ENCODE results near the gene PXDN.

The PXDN gene

DNA sequence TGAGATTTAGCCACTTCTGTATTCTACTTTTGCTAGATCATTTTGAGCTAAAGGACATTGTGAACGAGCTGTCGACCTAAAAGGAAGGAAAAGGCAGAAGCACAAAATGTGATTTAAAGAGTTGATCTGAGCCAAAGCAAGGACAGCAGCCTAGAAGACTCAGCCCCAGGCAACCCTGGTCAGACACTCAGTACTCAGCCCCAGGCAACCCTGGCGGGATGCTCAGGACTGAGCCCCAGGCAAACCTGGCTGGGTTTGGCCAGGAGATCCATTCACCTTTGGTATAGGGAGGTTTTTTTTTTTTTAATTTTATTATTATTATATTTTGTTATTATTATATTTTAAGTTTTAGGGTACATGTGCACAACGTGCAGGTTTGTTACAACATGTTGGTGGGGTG lies 34.3 kb upstream of the PXDN start:
- H3K4me3 ChIP-seq, result no peak overlapping the region
- H3K36me3 ChIP-seq (ENCODE audit: insufficient read depth, low read length), result no peaks in the 10 kb centered on the region
- no peak for TF ChIP-seq EZH2 (IDR thresholded peaks at IDR 0.05)
- no peak for TF ChIP-seq FOXP2 (optimal IDR thresholded peaks at IDR 0.05; ENCODE audit: control extremely low read depth, extremely low read length, insufficient read depth)
- no peak for TF ChIP-seq POLR2AphosphoS5 (IDR thresholded peaks at IDR 0.05; ENCODE audit: borderline replicate concordance, low read depth, low read length)
- H3K9me3 ChIP-seq (ENCODE audit: low read depth, low read length), result no peaks in the 10 kb centered on the region
- no peak overlapping the region for H3K27ac ChIP-seq
- no peak overlapping the region for H3K9ac ChIP-seq (ENCODE audit: insufficient read length)
- no peak for DNase-seq (ENCODE audit: low read depth, low spot score)

- Histone ChIP-seq H3K9me3 (ENCODE audit: low read depth, low read length) (no peaks in the 10 kb centered on the region), H3K9ac (ENCODE audit: insufficient read length) (no peak overlapping the region), H3K36me3 (ENCODE audit: insufficient read depth, low read length) (no peaks in the 10 kb centered on the region), H3K27ac (no peak overlapping the region), H3K4me3 (no peak overlapping the region)
- TF ChIP-seq EZH2 (IDR thresholded peaks at IDR 0.05), result no peak
- no peak for TF ChIP-seq FOXP2 (optimal IDR thresholded peaks at IDR 0.05; ENCODE audit: control extremely low read depth, extremely low read length, insufficient read depth)
- no peak for TF ChIP-seq POLR2AphosphoS5 (IDR thresholded peaks at IDR 0.05; ENCODE audit: borderline replicate concordance, low read depth, low read length)
- no peak for DNase-seq (ENCODE audit: low read depth, low spot score)
Measured at GRCh38 chr2:1777781-1778180, 33.5 kb upstream of the PXDN start.

DNA sequence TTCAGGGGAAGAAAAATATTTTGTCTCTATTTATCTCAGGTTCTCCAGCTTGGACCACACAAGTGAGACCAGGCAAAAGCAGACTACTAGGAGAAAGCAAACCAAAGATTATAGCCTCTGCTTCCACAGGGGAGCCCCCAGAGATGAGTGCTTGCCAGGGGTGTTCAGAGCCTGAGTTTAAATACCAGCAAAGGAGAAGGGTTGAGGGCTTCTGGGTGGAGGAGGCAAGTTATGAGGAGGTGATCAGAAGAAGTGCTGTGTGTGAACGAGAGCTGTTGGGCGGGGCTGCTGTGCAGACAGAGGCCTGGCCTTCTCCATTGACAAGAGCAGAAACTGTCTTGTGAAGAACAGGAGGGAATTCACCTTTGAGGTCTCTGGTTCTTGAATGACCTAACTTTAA lies 32.8 kb upstream of the PXDN start:
- Histone ChIP-seq H3K27ac (no peak overlapping the region), H3K9ac (ENCODE audit: insufficient read length) (no peak overlapping the region), H3K36me3 (ENCODE audit: insufficient read depth, low read length) (no peaks in the 10 kb centered on the region), H3K4me3 (no peak overlapping the region), H3K9me3 (ENCODE audit: low read depth, low read length) (no peaks in the 10 kb centered on the region)
- TF ChIP-seq POLR2AphosphoS5 (IDR thresholded peaks at IDR 0.05; ENCODE audit: borderline replicate concordance, low read depth, low read length), result no peak
- no peak for TF ChIP-seq EZH2 (IDR thresholded peaks at IDR 0.05)
- no peak for TF ChIP-seq FOXP2 (optimal IDR thresholded peaks at IDR 0.05; ENCODE audit: control extremely low read depth, extremely low read length, insufficient read depth)
- DNase-seq (ENCODE audit: low read depth, low spot score), result no peak

DNA sequence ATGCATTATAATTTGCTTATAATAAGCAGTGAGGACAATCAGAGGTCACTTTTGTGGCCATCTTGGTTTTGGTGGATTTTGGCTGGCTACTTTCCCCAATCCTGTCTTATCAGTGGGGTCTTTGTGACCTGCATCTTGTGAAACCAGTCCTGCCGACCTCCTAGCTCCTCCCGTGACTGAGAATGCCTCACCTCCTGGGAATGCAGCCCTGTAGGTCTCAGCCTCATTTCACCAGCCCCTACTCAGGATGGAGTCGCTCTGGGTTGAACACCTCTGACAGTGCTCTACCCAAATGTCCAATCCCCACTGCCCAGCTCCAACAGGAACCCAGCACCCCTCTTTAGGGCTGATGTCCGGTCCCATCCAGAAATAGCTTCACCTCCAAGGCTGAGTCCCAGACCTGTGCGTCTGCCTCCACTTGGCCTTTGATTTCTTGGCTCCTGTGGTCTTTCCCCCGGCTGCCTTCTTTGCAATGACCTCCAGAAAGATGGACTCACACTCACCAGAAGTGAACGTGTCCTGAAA lies 31.3 kb upstream of the PXDN start:
- TF ChIP-seq EZH2 (IDR thresholded peaks at IDR 0.05) (no peak), POLR2AphosphoS5 (IDR thresholded peaks at IDR 0.05; ENCODE audit: borderline replicate concordance, low read depth, low read length) (no peak), FOXP2 (optimal IDR thresholded peaks at IDR 0.05; ENCODE audit: control extremely low read depth, extremely low read length, insufficient read depth) (no peak)
- no peak for DNase-seq (ENCODE audit: low read depth, low spot score)
- H3K36me3 ChIP-seq (ENCODE audit: insufficient read depth, low read length), result no peaks in the 10 kb centered on the region
- no peak overlapping the region for H3K9ac ChIP-seq (ENCODE audit: insufficient read length)
- H3K4me3 ChIP-seq, result no peak overlapping the region
- no peak overlapping the region for H3K27ac ChIP-seq
- no peaks in the 10 kb centered on the region for H3K9me3 ChIP-seq (ENCODE audit: low read depth, low read length)

DNA sequence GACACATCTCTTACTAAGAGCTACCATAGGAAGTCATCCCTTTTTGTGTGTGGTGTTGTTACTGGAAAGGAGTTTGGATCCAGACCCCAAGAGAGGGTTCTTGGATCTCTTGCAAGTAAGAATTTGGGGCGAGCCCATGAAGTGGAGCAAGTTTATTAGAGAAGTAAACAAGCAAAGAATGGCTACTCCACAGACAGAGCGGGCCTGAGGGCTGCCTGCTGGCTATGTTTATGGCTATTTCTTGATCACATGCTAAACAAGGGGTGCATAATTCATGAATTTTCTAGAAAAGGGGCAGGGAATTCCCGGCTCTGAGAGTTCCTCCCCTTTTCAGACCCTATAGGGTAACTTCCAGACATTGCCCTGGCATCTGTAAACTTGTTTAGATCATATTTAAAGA lies 30.6 kb upstream of the PXDN start:
- Histone ChIP-seq H3K9me3 (ENCODE audit: low read depth, low read length) (no peaks in the 10 kb centered on the region), H3K9ac (ENCODE audit: insufficient read length) (no peak overlapping the region), H3K36me3 (ENCODE audit: insufficient read depth, low read length) (no peaks in the 10 kb centered on the region), H3K4me3 (no peak overlapping the region), H3K27ac (no peak overlapping the region)
- DNase-seq (ENCODE audit: low read depth, low spot score), result no peak
- TF ChIP-seq EZH2 (IDR thresholded peaks at IDR 0.05) (no peak), POLR2AphosphoS5 (IDR thresholded peaks at IDR 0.05; ENCODE audit: borderline replicate concordance, low read depth, low read length) (no peak), FOXP2 (optimal IDR thresholded peaks at IDR 0.05; ENCODE audit: control extremely low read depth, extremely low read length, insufficient read depth) (no peak)

GRCh38 chr2:1773883-1774282 lies 29.6 kb upstream of the PXDN start:
- Histone ChIP-seq H3K4me3 (no peak overlapping the region), H3K9ac (ENCODE audit: insufficient read length) (no peak overlapping the region), H3K27ac (no peak overlapping the region), H3K9me3 (ENCODE audit: low read depth, low read length) (no peaks in the 10 kb centered on the region), H3K36me3 (ENCODE audit: insufficient read depth, low read length) (no peaks in the 10 kb centered on the region)
- no peak for TF ChIP-seq POLR2AphosphoS5 (IDR thresholded peaks at IDR 0.05; ENCODE audit: borderline replicate concordance, low read depth, low read length)
- TF ChIP-seq EZH2 (IDR thresholded peaks at IDR 0.05), result no peak
- TF ChIP-seq FOXP2 (optimal IDR thresholded peaks at IDR 0.05; ENCODE audit: control extremely low read depth, extremely low read length, insufficient read depth), result no peak
- no peak for DNase-seq (ENCODE audit: low read depth, low spot score)

GRCh38 chr2:1772471-1773267 lies 28.4 kb upstream of the PXDN start:
- Histone ChIP-seq H3K9me3 (ENCODE audit: low read depth, low read length) (no peaks in the 10 kb centered on the region), H3K4me3 (no peak overlapping the region), H3K36me3 (ENCODE audit: insufficient read depth, low read length) (no peaks in the 10 kb centered on the region), H3K27ac (no peak overlapping the region), H3K9ac (ENCODE audit: insufficient read length) (no peak overlapping the region)
- no peak for TF ChIP-seq POLR2AphosphoS5 (IDR thresholded peaks at IDR 0.05; ENCODE audit: borderline replicate concordance, low read depth, low read length)
- no peak for TF ChIP-seq FOXP2 (optimal IDR thresholded peaks at IDR 0.05; ENCODE audit: control extremely low read depth, extremely low read length, insufficient read depth)
- no peak for TF ChIP-seq EZH2 (IDR thresholded peaks at IDR 0.05)
- no peak for DNase-seq (ENCODE audit: low read depth, low spot score)

DNA sequence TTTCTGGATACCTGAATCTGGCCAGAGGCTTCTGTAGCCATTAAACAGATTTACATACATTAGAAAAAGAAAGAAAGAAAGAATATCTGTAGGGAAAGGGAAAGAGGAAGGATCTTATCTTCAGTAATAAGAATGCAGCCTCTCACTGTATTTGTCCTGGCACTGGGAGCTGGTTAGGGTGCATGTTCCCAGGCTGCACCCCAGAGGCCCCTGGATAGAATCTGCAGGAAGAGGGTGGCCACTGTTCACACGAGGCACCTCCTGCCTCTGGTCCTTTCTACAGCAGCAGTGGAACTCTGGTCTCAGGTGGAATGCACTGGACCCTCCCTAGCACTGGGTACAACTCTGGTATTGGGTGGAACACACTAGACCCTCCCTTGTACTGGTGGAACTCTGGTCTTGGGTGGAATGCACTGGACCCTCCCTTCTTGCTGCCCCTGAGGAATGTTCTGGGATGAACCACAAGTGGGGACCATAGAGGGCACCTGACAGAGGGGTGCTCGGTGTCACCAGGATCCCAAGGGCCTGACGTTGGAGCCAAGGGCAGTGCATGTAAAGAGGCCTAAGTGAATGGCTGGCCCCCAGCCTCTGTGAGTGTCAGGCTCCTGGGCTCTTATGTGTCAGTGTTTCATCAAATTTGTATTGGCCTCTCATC lies 27.4 kb upstream of the PXDN start:
- no peak for TF ChIP-seq POLR2AphosphoS5 (IDR thresholded peaks at IDR 0.05; ENCODE audit: borderline replicate concordance, low read depth, low read length)
- no peak for TF ChIP-seq FOXP2 (optimal IDR thresholded peaks at IDR 0.05; ENCODE audit: control extremely low read depth, extremely low read length, insufficient read depth)
- TF ChIP-seq EZH2 (IDR thresholded peaks at IDR 0.05), result no peak
- no peak for DNase-seq (ENCODE audit: low read depth, low spot score)
- Histone ChIP-seq H3K36me3 (ENCODE audit: insufficient read depth, low read length) (no peaks in the 10 kb centered on the region), H3K4me3 (no peak overlapping the region), H3K9ac (ENCODE audit: insufficient read length) (no peak overlapping the region), H3K9me3 (ENCODE audit: low read depth, low read length) (no peaks in the 10 kb centered on the region), H3K27ac (no peak overlapping the region)
